Activated CD8-positive, alpha-beta memory T cell treated with anti-CD3 and anti-CD28 coated beads for 1 hour (primary cell): ENCODE results near the gene ZFYVE28.

Experiments used
- DNase-seq, 2 donors: peaks; one replicate each; pipeline ENCODE4 v3.0.0-alpha.2; 2020; ENCODE audit warnings: low read depth in 1 of 2; ENCODE audit errors: extremely low read depth in 1 of 2

The ZFYVE28 gene

GRCh38 chr4:2252530-2253091 is 165.8 kb downstream of the ZFYVE28 start:
- DNase-seq = no peak

- no peak for DNase-seq
Observed at GRCh38 chr4:2251795-2252529, 166.5 kb downstream of the ZFYVE28 start.

- DNase-seq = no peak
Observed at GRCh38 chr4:2251073-2251794, 167.2 kb downstream of the ZFYVE28 start.

- no peak for DNase-seq
Observed at GRCh38 chr4:2250357-2251072, 167.9 kb downstream of the ZFYVE28 start.

GRCh38 chr4:2249526-2250356 is 168.7 kb downstream of the ZFYVE28 start:
- DNase-seq = no peak

GRCh38 chr4:2248821-2249261 is 169.6 kb downstream of the ZFYVE28 start:
- DNase-seq = no peak

- DNase-seq = no peak
Observed at GRCh38 chr4:2248044-2248780, 170.2 kb downstream of the ZFYVE28 start.

GRCh38 chr4:2247128-2248043 is 171.1 kb downstream of the ZFYVE28 start:
- DNase-seq = no peak

GRCh38 chr4:2246384-2247127 is 171.9 kb downstream of the ZFYVE28 start:
- no peak for DNase-seq

- no peak for DNase-seq
Observed at GRCh38 chr4:2245787-2246275, 172.6 kb downstream of the ZFYVE28 start.

- DNase-seq = no peak
Observed at GRCh38 chr4:2245057-2245786, 173.2 kb downstream of the ZFYVE28 start.

GRCh38 chr4:2243681-2244380 is 174.6 kb downstream of the ZFYVE28 start:
- DNase-seq = no peak

GRCh38 chr4:2241410-2242353 is 176.8 kb downstream of the ZFYVE28 start, which contains the start of the genes HAUS3 and POLN:
HAUS3 (minus strand) TSS chr4:2242121; CDS start chr4:2240946, 1,175 bp downstream.
POLN (minus strand) TSS chr4:2242121; CDS start chr4:2229231, 12,890 bp downstream.
- DNase-seq = peak; percentile 97 to 98

GRCh38 chr4:2241003-2241402 is 177.4 kb downstream of the ZFYVE28 start:
- no peak for DNase-seq

GRCh38 chr4:2236944-2237666 is 181.3 kb downstream of the ZFYVE28 start:
- no peak for DNase-seq
